Ovary (tissue), 3 donors: ENCODE results near the gene SAE1.

Experiments used
- EP300 ChIP-seq: sonication (generic); formaldehyde crosslinking; IDR thresholded peaks from one replicate; pipeline ENCODE4 v1.6.1; 2017; ENCODE audit warnings: antibody characterized with exemption
- TF ChIP-seq, protein P1 (sequence below), 3 donors: fragments of 450-650 bp in 2 of 3; fragments of 200-600 bp in 1 of 3; IDR thresholded peaks; one replicate each; pipeline versions ENCODE4 v1.5.1 to v1.8.0; 2016 to 2022; ENCODE audit warnings: antibody characterized with exemption in 3 of 3, mild to moderate bottlenecking in 1 of 3
- donor health status: DM: no; HTN: no; CAD: no.

DNA sequence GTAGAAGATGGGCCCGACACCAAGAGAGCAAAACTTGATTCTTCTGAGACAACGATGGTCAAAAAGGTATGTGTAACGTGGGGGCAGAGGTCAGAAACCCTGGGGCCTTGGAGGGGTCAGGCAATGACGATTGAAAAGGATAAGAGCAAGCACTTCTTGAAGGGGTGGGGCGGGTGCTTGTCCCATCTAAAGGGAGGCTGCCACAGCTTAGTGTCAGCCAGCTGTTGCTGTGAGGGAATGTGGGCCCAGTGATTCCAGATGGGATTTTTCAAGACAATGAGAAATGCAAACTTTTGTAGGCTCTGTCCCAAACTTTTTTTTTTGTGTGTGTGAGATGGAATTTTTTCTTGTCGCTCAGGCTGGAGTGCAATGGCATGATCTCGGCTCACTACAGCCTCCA, 24.5 kb downstream of the SAE1 start:
- TF ChIP-seq, protein P1, sequence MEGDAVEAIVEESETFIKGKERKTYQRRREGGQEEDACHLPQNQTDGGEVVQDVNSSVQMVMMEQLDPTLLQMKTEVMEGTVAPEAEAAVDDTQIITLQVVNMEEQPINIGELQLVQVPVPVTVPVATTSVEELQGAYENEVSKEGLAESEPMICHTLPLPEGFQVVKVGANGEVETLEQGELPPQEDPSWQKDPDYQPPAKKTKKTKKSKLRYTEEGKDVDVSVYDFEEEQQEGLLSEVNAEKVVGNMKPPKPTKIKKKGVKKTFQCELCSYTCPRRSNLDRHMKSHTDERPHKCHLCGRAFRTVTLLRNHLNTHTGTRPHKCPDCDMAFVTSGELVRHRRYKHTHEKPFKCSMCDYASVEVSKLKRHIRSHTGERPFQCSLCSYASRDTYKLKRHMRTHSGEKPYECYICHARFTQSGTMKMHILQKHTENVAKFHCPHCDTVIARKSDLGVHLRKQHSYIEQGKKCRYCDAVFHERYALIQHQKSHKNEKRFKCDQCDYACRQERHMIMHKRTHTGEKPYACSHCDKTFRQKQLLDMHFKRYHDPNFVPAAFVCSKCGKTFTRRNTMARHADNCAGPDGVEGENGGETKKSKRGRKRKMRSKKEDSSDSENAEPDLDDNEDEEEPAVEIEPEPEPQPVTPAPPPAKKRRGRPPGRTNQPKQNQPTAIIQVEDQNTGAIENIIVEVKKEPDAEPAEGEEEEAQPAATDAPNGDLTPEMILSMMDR (IDR thresholded peaks at IDR 0.05) = no peak
- TF ChIP-seq EP300 = no peak
